Astrocyte (in vitro differentiated cells and primary cell): ENCODE measurements around the gene STRN3.

Experiments used
- CTCF ChIP-seq: IDR thresholded peaks from 2 replicates; pipeline ENCODE4 v1.5.1; 2011; ENCODE audit warnings: low read depth, mild to moderate bottlenecking, inconsistent platforms, low read length, moderate library complexity; ENCODE audit not compliant: insufficient read depth
- EZH2 ChIP-seq: IDR thresholded peaks from 2 replicates; pipeline ENCODE4 v1.6.1; 2012; ENCODE audit warnings: mild to moderate bottlenecking, low read length, inconsistent platforms; ENCODE audit not compliant: insufficient read depth

- TF ChIP-seq CTCF (no peak), EZH2 (no peak)
These were observed 34.2 kb upstream of the STRN3 start for GRCh38 chr14:31060253-31060875.
